K562 (cell line): ENCODE measurements around the gene WBP1L. TPM values are rescaled to one million over a fixed set of nuclear protein-coding genes. Genes with fewer than 3 reads are reported as not detected.

Source experiments
- CCNT2 ChIP-seq: IDR thresholded peaks from 2 replicates; pipeline ENCODE4 v1.6.1; 2011; ENCODE audit warnings: borderline replicate concordance, low read depth, mild to moderate bottlenecking, moderate library complexity, mixed read lengths, low read length; ENCODE audit not compliant: insufficient read length; ENCODE audit errors: extremely low read depth
- CREM ChIP-seq: IDR thresholded peaks from 2 replicates; pipeline ENCODE4 v1.6.1; 2014; ENCODE audit warnings: antibody characterized with exemption, low read depth
- CXXC5 ChIP-seq: fragments of 250-450 bp; sonication (Bioruptor Pico); IDR thresholded peaks from 2 replicates; pipeline ENCODE4 v1.8.0; 2022; ENCODE audit warnings: inconsistent platforms, mild to moderate bottlenecking, moderate library complexity
- ELF1 ChIP-seq: fragments of 200-800 bp; sonication (Bioruptor generic); IDR thresholded peaks from 2 replicates; pipeline ENCODE4 v1.6.1; 2016; ENCODE audit warnings: missing genetic modification characterization, missing compliant biosample characterization
- HCFC1 ChIP-seq: IDR thresholded peaks from 2 replicates; pipeline ENCODE4 v1.6.1; 2012; ENCODE audit warnings: low read depth, low read length, improper control_type of control experiment
- HNRNPK ChIP-seq: fragments of 200-400 bp; formaldehyde crosslinking; IDR thresholded peaks from one replicate; pipeline ENCODE4 v1.6.1; 2018; ENCODE audit warnings: mild to moderate bottlenecking, low read depth, low read length; ENCODE audit not compliant: poor library complexity, severe bottlenecking
- KDM1A ChIP-seq, 2 experiments: fragments of 450-650 bp; IDR thresholded peaks; 2 replicates each; pipeline ENCODE4 v1.6.1; 2016; ENCODE audit warnings: mild to moderate bottlenecking in 2 of 2
- KDM2B ChIP-seq: fragments of 250-450 bp; sonication (Bioruptor Pico); IDR thresholded peaks from 2 replicates; pipeline ENCODE4 v1.8.0; 2021; ENCODE audit warnings: mild to moderate bottlenecking, moderate library complexity
- NRF1 ChIP-seq, 2 experiments: fragments of 450-650 bp; IDR thresholded peaks in 1 of 2; conservative IDR thresholded peaks in 1 of 2; 2 replicates each; pipeline ENCODE4 v1.6.1; 2014; ENCODE audit warnings: mild to moderate bottlenecking in 2 of 2
- PURB ChIP-seq: sonication (generic); formaldehyde crosslinking; IDR thresholded peaks from 2 replicates; pipeline ENCODE4 v1.9.0; 2021; ENCODE audit warnings: low read depth, mild to moderate bottlenecking, missing genetic modification reagents
- SIX5 ChIP-seq, 2 experiments: IDR thresholded peaks; 2 replicates each; pipeline ENCODE4 v1.6.1; 2011; ENCODE audit warnings: low read length in 2 of 2, borderline replicate concordance in 1 of 2, low read depth in 1 of 2, mild to moderate bottlenecking in 1 of 2, moderate library complexity in 1 of 2; ENCODE audit not compliant: insufficient read depth in 1 of 2
- SP1 ChIP-seq: sonication (generic); formaldehyde crosslinking; IDR thresholded peaks from 2 replicates; pipeline ENCODE4 v1.8.1; 2022; ENCODE audit warnings: mild to moderate bottlenecking, missing genetic modification reagents
- ZNF707 ChIP-seq: fragments of 250-450 bp; sonication (Bioruptor Pico); conservative IDR thresholded peaks from 2 replicates; pipeline ENCODE4 v1.8.0; 2022; ENCODE audit warnings: inconsistent platforms, mild to moderate bottlenecking, moderate library complexity
- polyA plus RNA-seq, 8 experiments: library from polyadenylated mRNA; depleted of rRNA in 4 of 8; stranded (reverse) in 5 of 8; unstranded in 3 of 8; fragments of >200 nt; fragmentation: Nextera tagmentation in 2 of 8; fragmentation: Illumina TruSeq in 1 of 8; extraction: Ambion mirVana in 2 of 8; extraction: Trizol in 1 of 8; gene quantifications; 2 replicates each; pipeline versions ENCODE4 v1.2.1 to v1.2.3, GENCODE V29; 2011 to 2014; ENCODE audit warnings: inconsistent platforms in 1 of 8, missing spikeins in 1 of 8
- total RNA-seq, 7 experiments: library from RNA; depleted of rRNA in 6 of 7; stranded (reverse); fragments of >200 nt in 6 of 7; fragmentation: Illumina TruSeq in 2 of 7; extraction: Trizol in 2 of 7; gene quantifications; 2 replicates each; pipeline versions ENCODE4 v1.2.1 to v1.2.3, GENCODE V29; 2011 to 2021; ENCODE audit warnings: low replicate concordance in 1 of 7
- TF ChIP-seq, protein P1 (sequence below): fragments of 250-450 bp; sonication (Bioruptor Pico); IDR thresholded peaks from 2 replicates; pipeline ENCODE4 v1.4.0; 2020
- TF ChIP-seq, protein P2 (sequence below): sonication (generic); formaldehyde crosslinking; IDR thresholded peaks from 2 replicates; pipeline ENCODE4 v1.8.1; 2023; ENCODE audit warnings: mild to moderate bottlenecking, missing genetic modification reagents
- TF ChIP-seq, protein P3 (sequence below), 2 experiments: IDR thresholded peaks; 2 replicates each; pipeline ENCODE4 v1.6.1; 2011; ENCODE audit warnings: borderline replicate concordance in 1 of 2, control low read depth in 1 of 2, low read depth in 1 of 2, low read length in 1 of 2, mild to moderate bottlenecking in 1 of 2, mixed read lengths in 1 of 2, moderate library complexity in 1 of 2; ENCODE audit not compliant: insufficient read depth in 1 of 2, insufficient read length in 1 of 2, poor library complexity in 1 of 2, severe bottlenecking in 1 of 2; ENCODE audit errors: extremely low read depth in 1 of 2

The WBP1L gene
- total and polyA plus RNA-seq, 9 of the 15 experiments (the other 6 are each of a cell fraction or from before 2014, with no cell fraction given): 3.2 to 14.4 (median 11.3) TPM

DNA sequence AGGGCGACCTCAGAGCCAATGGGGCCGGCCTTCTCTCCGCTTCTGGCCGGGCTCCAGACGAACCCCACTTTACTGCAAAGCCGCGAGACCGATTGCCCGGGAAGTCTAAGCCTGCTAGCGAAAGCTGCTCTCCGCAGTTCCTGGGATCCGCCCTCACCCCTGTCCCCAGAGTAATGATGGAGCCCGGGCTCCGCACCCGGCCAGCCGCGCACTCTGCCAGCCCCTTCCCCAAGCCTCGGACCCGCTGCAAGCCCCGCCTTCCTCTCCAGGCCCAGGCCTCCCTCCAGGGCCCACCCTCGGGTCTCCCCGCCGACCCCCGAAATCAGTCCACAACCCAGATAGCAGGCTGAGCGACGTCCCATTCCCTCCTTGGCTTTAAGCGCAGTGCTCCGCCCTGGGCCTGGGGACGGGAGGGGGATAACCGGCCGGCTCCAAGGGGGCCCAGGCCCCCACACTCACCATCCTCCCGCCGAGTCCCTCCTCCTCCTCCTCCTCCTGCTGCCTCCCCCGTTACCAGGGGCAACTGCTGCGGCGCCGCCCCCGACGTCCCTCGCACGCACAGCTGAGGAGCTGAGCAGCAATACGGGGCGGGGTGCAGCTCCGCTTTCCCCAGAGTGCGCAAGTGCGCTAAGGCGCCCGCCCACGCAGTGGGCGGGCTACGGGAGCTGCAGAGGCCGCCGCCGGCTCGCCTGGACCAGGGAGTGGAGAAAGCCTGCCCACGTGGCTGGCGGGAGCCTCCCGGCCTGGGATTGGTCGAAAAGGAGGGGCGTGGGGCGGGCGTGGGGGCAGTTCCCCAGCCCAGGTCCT, 29.7 kb upstream of the WBP1L start, which contains the start of gene ARL3 (continued):
- TF ChIP-seq, protein P1, sequence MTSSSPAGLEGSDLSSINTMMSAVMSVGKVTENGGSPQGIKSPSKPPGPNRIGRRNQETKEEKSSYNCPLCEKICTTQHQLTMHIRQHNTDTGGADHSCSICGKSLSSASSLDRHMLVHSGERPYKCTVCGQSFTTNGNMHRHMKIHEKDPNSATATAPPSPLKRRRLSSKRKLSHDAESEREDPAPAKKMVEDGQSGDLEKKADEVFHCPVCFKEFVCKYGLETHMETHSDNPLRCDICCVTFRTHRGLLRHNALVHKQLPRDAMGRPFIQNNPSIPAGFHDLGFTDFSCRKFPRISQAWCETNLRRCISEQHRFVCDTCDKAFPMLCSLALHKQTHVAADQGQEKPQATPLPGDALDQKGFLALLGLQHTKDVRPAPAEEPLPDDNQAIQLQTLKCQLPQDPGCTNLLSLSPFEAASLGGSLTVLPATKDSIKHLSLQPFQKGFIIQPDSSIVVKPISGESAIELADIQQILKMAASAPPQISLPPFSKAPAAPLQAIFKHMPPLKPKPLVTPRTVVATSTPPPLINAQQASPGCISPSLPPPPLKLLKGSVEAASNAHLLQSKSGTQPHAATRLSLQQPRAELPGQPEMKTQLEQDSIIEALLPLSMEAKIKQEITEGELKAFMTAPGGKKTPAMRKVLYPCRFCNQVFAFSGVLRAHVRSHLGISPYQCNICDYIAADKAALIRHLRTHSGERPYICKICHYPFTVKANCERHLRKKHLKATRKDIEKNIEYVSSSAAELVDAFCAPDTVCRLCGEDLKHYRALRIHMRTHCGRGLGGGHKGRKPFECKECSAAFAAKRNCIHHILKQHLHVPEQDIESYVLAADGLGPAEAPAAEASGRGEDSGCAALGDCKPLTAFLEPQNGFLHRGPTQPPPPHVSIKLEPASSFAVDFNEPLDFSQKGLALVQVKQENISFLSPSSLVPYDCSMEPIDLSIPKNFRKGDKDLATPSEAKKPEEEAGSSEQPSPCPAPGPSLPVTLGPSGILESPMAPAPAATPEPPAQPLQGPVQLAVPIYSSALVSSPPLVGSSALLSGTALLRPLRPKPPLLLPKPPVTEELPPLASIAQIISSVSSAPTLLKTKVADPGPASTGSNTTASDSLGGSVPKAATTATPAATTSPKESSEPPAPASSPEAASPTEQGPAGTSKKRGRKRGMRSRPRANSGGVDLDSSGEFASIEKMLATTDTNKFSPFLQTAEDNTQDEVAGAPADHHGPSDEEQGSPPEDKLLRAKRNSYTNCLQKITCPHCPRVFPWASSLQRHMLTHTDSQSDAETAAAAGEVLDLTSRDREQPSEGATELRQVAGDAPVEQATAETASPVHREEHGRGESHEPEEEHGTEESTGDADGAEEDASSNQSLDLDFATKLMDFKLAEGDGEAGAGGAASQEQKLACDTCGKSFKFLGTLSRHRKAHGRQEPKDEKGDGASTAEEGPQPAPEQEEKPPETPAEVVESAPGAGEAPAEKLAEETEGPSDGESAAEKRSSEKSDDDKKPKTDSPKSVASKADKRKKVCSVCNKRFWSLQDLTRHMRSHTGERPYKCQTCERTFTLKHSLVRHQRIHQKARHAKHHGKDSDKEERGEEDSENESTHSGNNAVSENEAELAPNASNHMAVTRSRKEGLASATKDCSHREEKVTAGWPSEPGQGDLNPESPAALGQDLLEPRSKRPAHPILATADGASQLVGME (CRISPR knock-in tag): peak; percentile 88; the same call in 1 of the 2 replicates
- TF ChIP-seq HNRNPK (peak; percentile 32), HCFC1 (peak; percentile 51), ZNF707 (0 out of 2 replicates have a peak, but pooled peaks have one; percentile 15), PURB (CRISPR knock-in tag) (no peak), NRF1 (conservative IDR thresholded peaks at IDR 0.05 in 1 of 2, IDR thresholded peaks at IDR 0.05 in 1 of 2) (peak; percentile 93 to 94), ELF1 (no peak), KDM1A (IDR thresholded peaks at IDR 0.05) (0 out of 4 replicates have a peak, but pooled peaks of 1 of the 2 experiments have one; percentile 31), SP1 (CRISPR knock-in tag) (peak; percentile 55; the same call in 1 of the 2 replicates), CCNT2 (peak; percentile 78), CXXC5 (peak; percentile 78), SIX5 (IDR thresholded peaks at IDR 0.05; ENCODE audit: borderline replicate concordance in 1 of 2, insufficient read depth in 1 of 2, low read depth in 1 of 2, low read length in 2 of 2) (no peak), CREM (peak; percentile 17), KDM2B (CRISPR knock-in tag) (no peak)
- TF ChIP-seq, protein P2, sequence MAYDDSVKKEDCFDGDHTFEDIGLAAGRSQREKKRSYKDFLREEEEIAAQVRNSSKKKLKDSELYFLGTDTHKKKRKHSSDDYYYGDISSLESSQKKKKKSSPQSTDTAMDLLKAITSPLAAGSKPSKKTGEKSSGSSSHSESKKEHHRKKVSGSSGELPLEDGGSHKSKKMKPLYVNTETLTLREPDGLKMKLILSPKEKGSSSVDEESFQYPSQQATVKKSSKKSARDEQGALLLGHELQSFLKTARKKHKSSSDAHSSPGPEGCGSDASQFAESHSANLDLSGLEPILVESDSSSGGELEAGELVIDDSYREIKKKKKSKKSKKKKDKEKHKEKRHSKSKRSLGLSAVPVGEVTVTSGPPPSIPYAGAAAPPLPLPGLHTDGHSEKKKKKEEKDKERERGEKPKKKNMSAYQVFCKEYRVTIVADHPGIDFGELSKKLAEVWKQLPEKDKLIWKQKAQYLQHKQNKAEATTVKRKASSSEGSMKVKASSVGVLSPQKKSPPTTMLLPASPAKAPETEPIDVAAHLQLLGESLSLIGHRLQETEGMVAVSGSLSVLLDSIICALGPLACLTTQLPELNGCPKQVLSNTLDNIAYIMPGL (CRISPR knock-in tag): no peak
- TF ChIP-seq, protein P3, sequence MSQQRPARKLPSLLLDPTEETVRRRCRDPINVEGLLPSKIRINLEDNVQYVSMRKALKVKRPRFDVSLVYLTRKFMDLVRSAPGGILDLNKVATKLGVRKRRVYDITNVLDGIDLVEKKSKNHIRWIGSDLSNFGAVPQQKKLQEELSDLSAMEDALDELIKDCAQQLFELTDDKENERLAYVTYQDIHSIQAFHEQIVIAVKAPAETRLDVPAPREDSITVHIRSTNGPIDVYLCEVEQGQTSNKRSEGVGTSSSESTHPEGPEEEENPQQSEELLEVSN (IDR thresholded peaks at IDR 0.05; ENCODE audit: borderline replicate concordance in 1 of 2, extremely low read depth in 1 of 2, insufficient read depth in 1 of 2, insufficient read length in 1 of 2, low read depth in 1 of 2, low read length in 1 of 2, poor library complexity in 1 of 2, severe bottlenecking in 1 of 2): peak in 1 of 2 experiments; percentile 86
